Effector memory CD8-positive, alpha-beta T cell (primary cell): Measurements from ENCODE around the gene AFAP1L1.
"Not testable (repeated sequence)": the region's sequence is repeated elsewhere in the genome, so short reads cannot be mapped to it uniquely, and the experiment has no call there.

Experiments used
- ATAC-seq: fragments of 150-1000 bp; cut with Tn5 transposase; replicated peaks from 2 replicates; pipeline ENCODE4 v1.10.0; 2021; ENCODE audit warnings: mild to moderate bottlenecking, moderate library complexity
- DNase-seq, 3 experiments: peaks; one replicate each; pipeline ENCODE4 v3.0.0; 2021
- H3K27ac Mint-ChIP-seq, 2 donors: one replicate each; pipeline ENCODE4 v1.8.0; 2022; ENCODE audit warnings: mild to moderate bottlenecking in 2 of 2, mixed read lengths in 2 of 2, moderate library complexity in 2 of 2
- H3K27me3 Mint-ChIP-seq, 2 donors: one replicate each; pipeline ENCODE4 v1.8.0; 2022; ENCODE audit warnings: mixed read lengths in 2 of 2
- H3K36me3 Mint-ChIP-seq: one replicate; pipeline ENCODE4 v1.8.0; 2022; ENCODE audit warnings: mild to moderate bottlenecking, moderate library complexity, mixed read lengths; ENCODE audit not compliant: insufficient read depth
- H3K4me1 Mint-ChIP-seq, 2 donors: one replicate each; pipeline ENCODE4 v1.8.0; 2022; ENCODE audit warnings: low read depth in 2 of 2, mixed read lengths in 2 of 2
- H3K4me3 Mint-ChIP-seq, 2 donors: one replicate each; pipeline ENCODE4 v1.8.0; 2022; ENCODE audit warnings: mild to moderate bottlenecking in 2 of 2, mixed read lengths in 2 of 2, moderate library complexity in 2 of 2
- H3K9me3 Mint-ChIP-seq, 2 donors: one replicate each; pipeline ENCODE4 v1.8.0; 2022; ENCODE audit warnings: mixed read lengths in 2 of 2

AFAP1L1 gene

DNA sequence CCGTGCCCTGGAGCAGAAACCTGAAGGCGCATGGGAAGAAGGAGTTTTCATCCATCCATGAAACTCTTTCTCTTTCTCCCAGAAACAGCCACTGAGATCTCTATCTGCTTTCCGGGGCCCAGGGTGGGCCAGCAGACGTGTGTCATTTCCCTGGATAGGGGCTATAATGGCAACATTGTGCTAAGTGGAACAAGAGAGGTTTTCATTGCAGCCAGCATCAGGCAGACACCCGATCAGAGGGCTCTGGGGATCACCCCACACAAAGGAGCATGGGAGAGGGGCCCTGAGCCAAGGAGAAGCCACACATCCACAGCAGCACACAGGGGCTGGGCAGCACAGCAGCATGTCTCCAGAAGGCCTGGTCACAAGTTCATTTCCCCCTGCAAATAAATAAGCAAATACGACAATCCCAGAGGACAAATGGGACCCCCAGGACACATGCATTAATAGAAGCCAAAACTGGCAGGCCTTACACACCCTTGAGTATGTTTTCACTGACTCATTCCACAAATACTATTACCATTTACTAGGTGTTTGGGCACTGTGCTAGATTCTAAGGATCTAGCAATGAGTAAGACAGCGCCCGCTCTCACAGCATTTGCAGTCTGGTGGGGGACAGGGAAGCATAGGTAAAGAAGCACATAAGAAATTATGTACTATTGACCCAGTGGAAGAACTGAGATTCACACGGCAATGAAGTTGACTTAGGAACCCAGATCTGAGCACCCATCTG lies 4.3 kb upstream of the AFAP1L1 start:
- no peak overlapping the region for H3K4me3 Mint-ChIP-seq
- peaks cover 13 to 15% of the 10 kb centered on the region in 2 donors for H3K4me1 Mint-ChIP-seq
- H3K27ac Mint-ChIP-seq, result no peak overlapping the region
- H3K27me3 Mint-ChIP-seq, result peaks cover 31 to 54% of the 10 kb centered on the region in 2 donors
- H3K36me3 Mint-ChIP-seq, result no peaks in the 10 kb centered on the region
- H3K9me3 Mint-ChIP-seq, result peaks cover 2 to 8% of the 10 kb centered on the region in 2 donors
- ATAC-seq, result no peak
- DNase-seq, result no peak

DNA sequence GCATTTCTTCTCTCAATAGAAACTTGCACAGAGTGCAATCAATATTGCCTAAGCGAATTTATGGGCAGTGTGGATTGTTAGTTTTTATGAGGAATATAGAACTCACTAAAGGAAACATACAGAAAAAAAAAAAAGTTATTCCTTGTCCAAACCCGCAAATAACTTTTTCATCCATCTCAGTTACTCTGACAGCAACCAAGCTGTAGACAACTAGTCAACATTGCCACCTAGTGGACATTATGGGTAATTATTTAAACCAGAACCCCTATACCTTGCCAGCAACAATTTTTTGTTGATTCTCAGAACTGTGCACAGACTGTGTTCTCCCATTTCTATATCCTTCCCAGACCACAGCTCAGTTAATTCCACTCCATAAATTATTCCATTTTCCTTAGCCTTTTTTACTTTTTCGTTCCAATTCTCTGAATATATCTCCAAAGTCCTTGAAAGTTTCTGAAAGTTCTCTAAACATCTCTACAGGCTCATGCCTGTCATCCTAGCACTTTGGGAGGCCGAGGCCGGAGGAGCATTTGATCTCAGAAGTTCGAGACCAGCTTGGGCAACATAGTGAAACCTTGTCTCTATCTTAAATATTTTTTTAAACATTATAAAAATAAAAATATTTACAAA lies 2.6 kb upstream of the AFAP1L1 start:
- Mint-ChIP-seq H3K36me3 (no peaks in the 10 kb centered on the region), H3K27me3 (peaks cover 47 to 62% of the 10 kb centered on the region in 2 donors), H3K4me1 (peaks cover 14 to 15% of the 10 kb centered on the region in 2 donors), H3K9me3 (peaks cover 2 to 8% of the 10 kb centered on the region in 2 donors), H3K4me3 (no peak overlapping the region), H3K27ac (no peak overlapping the region)
- DNase-seq, result peak in 1 of 3 experiments; percentile 9
- peak; percentile 57 for ATAC-seq

DNA sequence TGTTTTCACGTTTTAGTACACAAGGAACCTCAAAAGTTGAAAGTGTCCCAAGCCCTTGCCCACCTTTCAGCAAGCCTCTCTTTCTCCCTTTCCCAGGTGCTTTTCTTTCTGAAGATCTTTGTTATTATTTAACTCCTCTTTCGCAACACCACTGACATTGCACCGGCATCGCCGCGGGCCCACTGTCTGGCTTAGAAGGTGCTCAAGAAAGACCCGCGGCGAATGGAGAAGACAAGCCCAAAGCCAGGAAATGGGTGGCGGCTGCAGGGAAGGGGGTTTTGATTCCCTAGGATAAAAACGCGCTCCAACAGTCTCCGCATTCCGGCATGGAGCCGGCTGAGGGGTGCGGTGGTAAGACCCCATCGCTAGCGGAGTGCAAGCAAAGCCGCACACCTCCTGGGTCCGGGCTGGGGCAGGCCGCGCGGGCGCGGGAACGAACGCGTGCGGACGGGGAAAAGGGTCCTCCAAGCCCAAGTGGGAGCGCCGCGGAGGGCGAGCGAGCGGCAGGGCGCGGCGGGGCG lies 404 bp upstream of the AFAP1L1 start:
- Mint-ChIP-seq H3K27me3 (peaks cover 52 to 71% of the 10 kb centered on the region in 2 donors), H3K4me1 (peaks cover 7 to 11% of the 10 kb centered on the region in 2 donors), H3K4me3 (peak overlapping the region; percentile 79 to 82), H3K36me3 (no peaks in the 10 kb centered on the region), H3K9me3 (peaks cover 2 to 8% of the 10 kb centered on the region in 2 donors), H3K27ac (no peak overlapping the region)
- DNase-seq (no peak), ATAC-seq (no peak)

DNA sequence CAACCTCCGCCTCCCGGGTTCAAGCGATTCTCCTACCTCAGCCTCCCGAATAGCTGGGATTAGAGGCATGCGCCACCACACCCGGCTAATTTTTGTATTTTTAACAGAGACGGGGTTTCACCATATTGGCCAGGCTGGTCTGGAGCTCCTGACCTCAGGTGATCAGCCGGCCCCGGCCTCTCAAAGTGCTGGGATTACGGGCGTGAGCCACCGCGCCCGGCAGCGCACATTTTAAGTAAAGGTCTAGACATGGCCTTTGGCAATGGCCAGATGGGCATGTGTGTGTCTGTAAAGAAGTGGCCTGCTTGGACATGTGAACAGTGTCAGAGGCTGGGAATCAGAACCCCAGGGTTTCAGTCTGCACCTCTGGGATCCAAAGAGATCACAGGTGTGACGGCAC lies 1.1 kb downstream of the AFAP1L1 start:
- H3K4me1 Mint-ChIP-seq, result peaks cover 7 to 11% of the 10 kb centered on the region in 2 donors
- peaks cover 65 to 83% of the 10 kb centered on the region in 2 donors for H3K27me3 Mint-ChIP-seq
- not testable (repeated sequence) for ATAC-seq, DNase-seq, H3K4me3 Mint-ChIP-seq, H3K27ac Mint-ChIP-seq, H3K9me3 Mint-ChIP-seq, H3K36me3 Mint-ChIP-seq

DNA sequence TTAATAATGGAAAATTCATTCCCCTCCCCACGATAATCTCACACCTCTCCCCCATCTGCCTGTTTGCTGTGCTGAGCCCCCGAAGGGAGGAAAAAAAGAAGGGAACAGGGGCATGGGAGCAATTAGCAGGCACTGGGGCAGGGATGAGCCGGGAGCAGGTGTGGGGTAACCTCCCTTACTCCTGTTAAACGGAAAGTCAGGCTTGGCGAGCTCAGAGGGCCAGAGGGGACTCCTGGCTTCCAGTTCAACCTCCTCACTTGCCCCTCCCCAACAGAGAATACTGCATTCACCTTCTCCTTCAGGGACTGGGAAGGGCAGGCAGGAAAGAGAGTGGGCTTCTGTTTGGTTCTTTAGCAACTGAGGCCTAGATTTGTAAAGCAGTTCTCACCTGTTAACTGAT lies 1.6 kb downstream of the AFAP1L1 start:
- H3K27ac Mint-ChIP-seq, result no peak overlapping the region
- H3K9me3 Mint-ChIP-seq, result peaks cover 2 to 7% of the 10 kb centered on the region in 2 donors
- peaks cover 7 to 11% of the 10 kb centered on the region in 2 donors for H3K4me1 Mint-ChIP-seq
- H3K27me3 Mint-ChIP-seq, result peaks cover 69 to 83% of the 10 kb centered on the region in 2 donors
- no peaks in the 10 kb centered on the region for H3K36me3 Mint-ChIP-seq
- H3K4me3 Mint-ChIP-seq, result no peak overlapping the region
- no peak for ATAC-seq
- no peak for DNase-seq

DNA sequence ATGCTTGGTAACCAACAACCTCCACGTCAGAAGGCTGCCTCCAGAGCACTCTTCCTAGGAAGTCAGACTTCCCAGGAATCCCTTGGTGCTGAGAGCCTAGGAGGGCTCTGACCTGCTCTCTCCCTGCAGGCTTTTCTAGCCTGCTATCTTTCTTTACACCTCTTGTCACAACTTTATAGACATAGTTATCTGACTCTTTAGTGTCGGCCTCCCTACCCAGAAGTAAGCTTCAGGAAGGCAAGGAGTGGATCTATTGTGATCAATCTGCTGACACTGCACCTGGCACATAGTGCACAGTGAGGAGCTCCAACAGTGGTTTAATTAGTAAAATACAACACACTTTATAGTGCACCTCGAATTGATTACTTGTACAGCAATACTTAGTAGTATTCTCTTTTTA lies 2.3 kb downstream of the AFAP1L1 start:
- Mint-ChIP-seq H3K36me3 (no peaks in the 10 kb centered on the region), H3K27ac (no peak overlapping the region), H3K9me3 (no peaks in the 10 kb centered on the region), H3K4me3 (no peak overlapping the region), H3K4me1 (peaks cover 7 to 11% of the 10 kb centered on the region in 2 donors), H3K27me3 (peaks cover 71 to 82% of the 10 kb centered on the region in 2 donors)
- no peak for ATAC-seq
- DNase-seq, result no peak

DNA sequence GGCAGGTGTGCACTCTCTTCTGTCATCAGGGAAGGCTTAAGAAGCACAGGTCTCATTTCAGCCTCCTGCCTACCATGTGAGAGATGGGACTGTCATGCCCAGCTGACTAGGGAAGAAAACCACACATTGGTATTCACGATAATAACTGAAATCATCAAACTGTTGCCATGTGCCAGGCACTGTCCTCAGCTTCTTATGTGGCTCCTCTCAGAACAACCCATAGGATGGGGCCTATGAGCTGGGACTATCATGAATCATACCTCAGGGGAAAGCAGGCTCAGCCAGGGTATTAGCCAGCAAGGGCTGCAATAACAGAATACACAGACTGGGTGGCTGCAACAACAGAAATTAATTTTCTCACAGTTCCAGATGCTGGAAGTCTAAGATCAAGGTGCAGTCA lies 3.3 kb downstream of the AFAP1L1 start:
- Mint-ChIP-seq H3K27ac (no peak overlapping the region), H3K4me1 (peaks cover 7 to 11% of the 10 kb centered on the region in 2 donors), H3K4me3 (no peak overlapping the region), H3K9me3 (no peaks in the 10 kb centered on the region), H3K36me3 (no peaks in the 10 kb centered on the region), H3K27me3 (peaks cover 77 to 83% of the 10 kb centered on the region in 2 donors)
- no peak for DNase-seq
- ATAC-seq, result no peak

DNA sequence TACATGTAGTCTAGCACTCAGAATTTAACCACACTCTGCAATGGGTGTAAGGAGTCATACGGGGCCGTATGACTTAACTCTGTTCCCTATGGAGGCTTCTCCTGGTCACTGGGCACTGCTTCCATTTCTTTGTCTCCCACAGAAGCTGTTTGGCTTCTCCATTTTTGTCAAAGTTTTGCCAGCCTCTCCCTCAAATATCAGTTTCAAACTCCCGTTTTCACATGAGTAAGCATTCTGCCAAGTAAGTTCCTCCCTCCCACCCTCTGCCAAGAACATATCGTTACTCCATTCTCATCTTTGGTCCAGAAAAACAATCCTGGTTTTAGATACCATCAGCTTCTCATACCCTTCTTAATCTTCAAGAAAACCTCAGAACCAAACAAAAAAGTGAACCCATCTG lies 6.1 kb downstream of the AFAP1L1 start:
- H3K4me1 Mint-ChIP-seq, result no peaks in the 10 kb centered on the region
- no peak overlapping the region for H3K4me3 Mint-ChIP-seq
- H3K9me3 Mint-ChIP-seq, result no peaks in the 10 kb centered on the region
- no peaks in the 10 kb centered on the region for H3K36me3 Mint-ChIP-seq
- ATAC-seq (no peak), DNase-seq (no peak)
- H3K27ac Mint-ChIP-seq, result no peak overlapping the region
- H3K27me3 Mint-ChIP-seq, result peaks cover 58 to 89% of the 10 kb centered on the region in 2 donors

DNA sequence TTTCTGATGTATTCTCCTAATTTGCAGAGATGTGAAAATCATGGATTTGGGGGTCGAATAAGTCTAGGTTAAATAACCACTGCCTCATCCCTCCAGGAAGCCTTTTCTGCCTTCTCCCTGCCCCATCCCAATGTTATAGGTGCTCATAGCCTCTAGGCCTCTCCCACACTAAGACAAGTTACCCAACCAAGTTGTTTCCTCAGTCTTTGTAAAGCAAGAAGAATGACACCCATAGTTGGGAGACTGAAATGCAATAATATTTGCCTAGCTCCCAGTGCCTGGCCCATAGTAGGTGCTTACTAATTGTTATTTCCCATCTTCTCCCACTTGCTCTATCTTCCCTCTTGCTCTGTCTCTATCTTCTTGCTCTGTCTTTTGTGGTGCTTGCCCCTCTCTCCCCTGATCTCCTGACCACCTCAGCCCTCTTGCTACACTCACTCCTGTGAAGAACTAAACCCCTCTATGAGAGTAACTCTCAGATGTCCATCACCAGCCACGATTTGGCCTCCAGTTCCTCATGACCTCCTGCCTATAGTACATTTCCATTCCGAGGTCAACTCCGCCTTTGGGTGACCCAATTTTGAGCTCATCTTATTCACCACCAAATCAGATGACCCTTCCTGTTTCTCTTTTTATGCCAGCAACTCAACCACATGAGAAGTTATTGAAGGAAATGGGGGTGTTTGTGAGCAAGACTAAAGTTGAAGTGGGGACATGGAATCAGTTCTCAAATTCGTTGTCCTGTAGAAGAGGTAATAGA lies 7.0 kb downstream of the AFAP1L1 start:
- no peak overlapping the region for H3K27ac Mint-ChIP-seq
- H3K27me3 Mint-ChIP-seq, result peaks cover 51 to 83% of the 10 kb centered on the region in 2 donors
- ATAC-seq (no peak), DNase-seq (no peak)
- H3K4me1 Mint-ChIP-seq, result no peaks in the 10 kb centered on the region
- H3K36me3 Mint-ChIP-seq, result no peaks in the 10 kb centered on the region
- H3K9me3 Mint-ChIP-seq, result no peaks in the 10 kb centered on the region
- H3K4me3 Mint-ChIP-seq, result no peak overlapping the region

DNA sequence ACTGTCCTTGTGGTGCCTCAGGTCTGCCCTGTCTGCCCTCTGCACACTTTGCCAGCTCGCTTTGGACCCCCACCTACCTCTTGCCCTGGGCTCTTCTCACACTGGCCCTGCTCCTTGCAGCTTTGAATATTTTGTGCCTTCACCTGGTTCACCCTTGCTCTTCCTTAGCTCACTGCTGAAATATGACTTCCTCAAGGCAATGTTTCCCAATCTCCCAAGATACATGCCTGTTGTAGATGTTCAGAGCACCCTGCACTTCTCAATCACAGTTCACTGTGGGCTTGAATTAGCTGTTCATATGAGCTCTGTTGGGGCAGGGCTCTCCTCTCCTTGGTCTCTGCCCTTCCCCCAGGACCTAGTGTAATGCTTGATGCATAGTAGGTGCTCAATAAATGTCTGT lies 8.0 kb downstream of the AFAP1L1 start:
- Mint-ChIP-seq H3K36me3 (no peaks in the 10 kb centered on the region), H3K4me3 (no peak overlapping the region), H3K4me1 (peaks cover 0 to 4% of the 10 kb centered on the region in 2 donors), H3K27me3 (peaks cover 52 to 82% of the 10 kb centered on the region in 2 donors), H3K9me3 (no peaks in the 10 kb centered on the region), H3K27ac (no peak overlapping the region)
- ATAC-seq (no peak), DNase-seq (no peak)

DNA sequence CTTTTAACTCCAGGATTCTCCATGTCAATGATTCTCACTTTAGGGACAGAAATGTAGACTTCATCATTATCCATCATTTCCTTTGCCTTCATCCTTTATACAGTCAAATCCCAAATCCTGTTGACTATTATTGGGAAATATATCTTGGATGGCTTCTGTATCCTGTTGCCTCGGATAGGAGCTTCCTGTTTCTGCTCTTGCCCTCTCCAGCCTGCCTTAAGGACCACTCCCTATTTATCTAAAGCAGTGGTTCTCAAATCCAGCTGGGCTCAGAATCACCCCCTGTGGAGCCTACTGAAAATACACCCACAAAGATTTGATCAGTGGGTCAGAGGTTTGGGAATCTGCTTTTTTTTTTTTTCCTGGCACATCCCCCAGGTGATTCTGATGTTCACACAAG lies 8.5 kb downstream of the AFAP1L1 start:
- Mint-ChIP-seq H3K4me3 (no peak overlapping the region), H3K36me3 (no peaks in the 10 kb centered on the region), H3K27ac (no peak overlapping the region), H3K9me3 (no peaks in the 10 kb centered on the region), H3K27me3 (peaks cover 54 to 79% of the 10 kb centered on the region in 2 donors), H3K4me1 (peaks cover 0 to 4% of the 10 kb centered on the region in 2 donors)
- DNase-seq (no peak), ATAC-seq (no peak)

DNA sequence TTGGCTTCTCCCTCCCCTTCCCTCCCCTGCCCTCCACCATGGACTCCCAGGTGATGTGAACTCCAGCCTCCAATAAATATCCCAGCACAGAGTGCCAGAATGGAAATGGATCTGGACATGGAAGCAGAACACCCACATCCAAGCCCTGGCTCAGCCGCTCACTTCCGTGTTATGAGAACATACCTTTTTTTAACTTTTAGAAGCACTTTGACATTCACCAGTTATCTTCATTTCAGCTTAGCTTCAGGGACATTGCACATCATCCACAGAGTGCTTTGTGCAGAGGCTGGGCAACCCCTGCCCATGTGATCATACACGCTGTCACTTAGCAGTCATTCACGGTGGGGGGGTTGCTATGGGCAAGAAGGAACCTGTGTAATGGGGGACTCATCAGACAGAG lies 9.1 kb downstream of the AFAP1L1 start:
- Mint-ChIP-seq H3K9me3 (no peaks in the 10 kb centered on the region), H3K27ac (no peak overlapping the region), H3K36me3 (no peaks in the 10 kb centered on the region), H3K4me1 (peaks cover 0 to 4% of the 10 kb centered on the region in 2 donors), H3K4me3 (no peak overlapping the region), H3K27me3 (peaks cover 47 to 72% of the 10 kb centered on the region in 2 donors)
- ATAC-seq, result no peak
- DNase-seq, result no peak
